SK-N-SH (cell line): Measurements from ENCODE around the gene RASGRP2. TPM values are rescaled to one million over a fixed set of nuclear protein-coding genes. Genes with fewer than 3 reads are reported as not detected.

Experiments
- CTCF ChIA-PET: fragments of 300-600, 350-600 bp; formaldehyde crosslinking; extraction: SDS; loops from one replicate; lab custom pipeline; 2021; lab: Yijun Ruan, JAX
- POLR2A ChIA-PET: fragments of 350-600 bp; sonication (Branson Sonifier 250); formaldehyde crosslinking; extraction: SDS; loops from one replicate; lab custom pipeline; 2020; ENCODE audit warnings: antibody characterized with exemption, inconsistent platforms; lab: Yijun Ruan, JAX
- DNase-seq: peaks from one replicate; pipeline ENCODE4 v3.0.0; 2012
- H2AFZ ChIP-seq: fragments of 200-600 bp; sonication (generic); 2 replicates; pipeline ENCODE4 v1.8.1; 2016; ENCODE audit warnings: antibody characterized with exemption, mild to moderate bottlenecking, low read depth
- H3F3A ChIP-seq: fragments of 200-600 bp; sonication (generic); replicated peaks from 2 replicates; pipeline ENCODE3; 2016; ENCODE audit warnings: antibody characterized with exemption, mild to moderate bottlenecking; ENCODE audit not compliant: insufficient read depth
- H3K27ac ChIP-seq, 2 experiments: fragments of 200-500 bp in 1 of 2; fragments of 200-600 bp in 1 of 2; sonication (Bioruptor generic) in 1 of 2; sonication (generic), shearing (Covaris generic) in 1 of 2; 2 replicates each; pipeline versions ENCODE4 v1.5.1 to v1.6.1; 2014 to 2016; ENCODE audit warnings: low read depth in 2 of 2, inconsistent platforms in 1 of 2, low read length in 1 of 2, mild to moderate bottlenecking in 1 of 2, mixed read lengths in 1 of 2
- H3K27me3 ChIP-seq: fragments of 200-600 bp; sonication (generic), shearing (Covaris generic); 2 replicates; pipeline ENCODE4 v1.6.1; 2016; ENCODE audit warnings: mixed run types; ENCODE audit not compliant: insufficient read depth
- H3K36me3 ChIP-seq, 2 experiments: fragments of 200-500 bp in 1 of 2; fragments of 200-600 bp in 1 of 2; sonication (Bioruptor generic) in 1 of 2; sonication (generic) in 1 of 2; replicated peaks in 1 of 2; 2 replicates each; pipeline versions ENCODE3 to v1.5.1; 2014 to 2016; ENCODE audit warnings: low read length in 1 of 2, mild to moderate bottlenecking in 1 of 2; ENCODE audit not compliant: insufficient read depth in 2 of 2, control insufficient read depth in 1 of 2
- H3K4me1 ChIP-seq, 2 experiments: fragments of 200-500 bp in 1 of 2; fragments of 200-600 bp in 1 of 2; sonication (Bioruptor generic) in 1 of 2; sonication (generic), shearing (Covaris generic) in 1 of 2; 2 replicates each; pipeline versions ENCODE4 v1.5.1 to v1.6.1; 2014 to 2016; ENCODE audit warnings: low read depth in 1 of 2, low read length in 1 of 2, mixed run types in 1 of 2; ENCODE audit not compliant: insufficient read depth in 2 of 2, control insufficient read depth in 1 of 2
- H3K4me2 ChIP-seq: fragments of 200-600 bp; sonication (generic), shearing (Covaris generic); 2 replicates; pipeline ENCODE4 v1.6.1; 2017; ENCODE audit warnings: mixed run types
- H3K4me3 ChIP-seq, 2 experiments: fragments of 200-500 bp in 1 of 2; fragments of 200-600 bp in 1 of 2; sonication (Bioruptor generic) in 1 of 2; sonication (generic), shearing (Covaris generic) in 1 of 2; 2 replicates each; pipeline versions ENCODE4 v1.5.1 to v1.8.1; 2014 to 2016; ENCODE audit warnings: low read depth in 2 of 2, inconsistent platforms in 1 of 2, low read length in 1 of 2, mild to moderate bottlenecking in 1 of 2, mixed read lengths in 1 of 2, moderate library complexity in 1 of 2
- H3K79me2 ChIP-seq: fragments of 200-600 bp; sonication (generic); 2 replicates; pipeline ENCODE4 v1.8.1; 2017; ENCODE audit warnings: mild to moderate bottlenecking; ENCODE audit not compliant: insufficient read depth
- H3K9ac ChIP-seq: fragments of 200-600 bp; sonication (generic); 2 replicates; pipeline ENCODE4 v1.6.1; 2017; ENCODE audit warnings: mixed run types
- H3K9me2 ChIP-seq: fragments of 200-600 bp; sonication (generic); 2 replicates; pipeline ENCODE4 v1.6.1; 2017; ENCODE audit warnings: mixed run types
- H3K9me3 ChIP-seq: fragments of 200-600 bp; sonication (generic); 2 replicates; pipeline ENCODE4 v1.6.1; 2017; ENCODE audit warnings: mixed run types, mild to moderate bottlenecking, moderate library complexity
- H4K20me1 ChIP-seq: fragments of 200-600 bp; sonication (generic); 2 replicates; pipeline ENCODE4 v1.6.1; 2017; ENCODE audit warnings: mild to moderate bottlenecking, mixed run types; ENCODE audit not compliant: insufficient read depth
- CHD2 ChIP-seq: fragments of 150-350 bp; IDR thresholded peaks from 2 replicates; pipeline ENCODE4 v1.6.1; 2018; ENCODE audit warnings: low read length; ENCODE audit not compliant: partially characterized antibody
- CTCF ChIP-seq: fragments of 200-600 bp; sonication (generic); IDR thresholded peaks from 2 replicates; pipeline ENCODE4 v1.6.1; 2017; ENCODE audit warnings: antibody characterized with exemption, mild to moderate bottlenecking, moderate library complexity
- ELF1 ChIP-seq: IDR thresholded peaks from 2 replicates; pipeline ENCODE4 v1.4.0; 2012
- EP300 ChIP-seq, 2 experiments: IDR thresholded peaks; 2 replicates each; pipeline versions ENCODE4 v1.4.0 to v1.6.1; 2012; ENCODE audit warnings: borderline replicate concordance in 1 of 2, low read depth in 1 of 2, low read length in 1 of 2
- EZH2phosphoT487 ChIP-seq: fragments of 200-600 bp; sonication (generic); IDR thresholded peaks from 2 replicates; pipeline ENCODE4 v1.6.1; 2017; ENCODE audit warnings: low read depth, mixed run types, mild to moderate bottlenecking, antibody characterized with exemption, moderate library complexity, borderline replicate concordance
- FOSL2 ChIP-seq: IDR thresholded peaks from 2 replicates; pipeline ENCODE4 v1.4.0; 2012; ENCODE audit warnings: low read depth, mild to moderate bottlenecking, moderate library complexity, borderline replicate concordance
- FOXJ3 ChIP-seq: sonication (generic); formaldehyde crosslinking; IDR thresholded peaks from 2 replicates; pipeline ENCODE4 v1.5.1; 2020; ENCODE audit warnings: mild to moderate bottlenecking, missing genetic modification reagents
- GABPA ChIP-seq: IDR thresholded peaks from 2 replicates; pipeline ENCODE4 v1.4.0; 2012; ENCODE audit warnings: low read depth, mild to moderate bottlenecking
- MAX ChIP-seq: IDR thresholded peaks from 2 replicates; pipeline ENCODE4 v1.4.0; 2012; ENCODE audit warnings: low read depth
- MEF2A ChIP-seq: IDR thresholded peaks from 2 replicates; pipeline ENCODE4 v1.4.0; 2012; ENCODE audit warnings: low read depth, borderline replicate concordance
- MXI1 ChIP-seq: IDR thresholded peaks from 2 replicates; pipeline ENCODE4 v1.6.1; 2012; ENCODE audit warnings: mild to moderate bottlenecking, low read depth, low read length, improper control_type of control experiment
- NRF1 ChIP-seq: IDR thresholded peaks from 2 replicates; pipeline ENCODE4 v1.6.1; 2012; ENCODE audit warnings: low read depth, mild to moderate bottlenecking, low read length
- POLR2AphosphoS5 ChIP-seq: IDR thresholded peaks from 2 replicates; pipeline ENCODE4 v1.6.1; 2012; ENCODE audit warnings: low read depth, low read length
- REST ChIP-seq: IDR thresholded peaks from 2 replicates; pipeline ENCODE4 v1.6.1; 2012; ENCODE audit warnings: mild to moderate bottlenecking, low read depth, low read length, moderate library complexity
- RXRA ChIP-seq: IDR thresholded peaks from 2 replicates; pipeline ENCODE4 v1.4.0; 2012; ENCODE audit warnings: low read depth, mild to moderate bottlenecking, borderline replicate concordance
- SMC3 ChIP-seq: IDR thresholded peaks from 2 replicates; pipeline ENCODE4 v1.6.1; 2012; ENCODE audit warnings: low read depth, low read length, improper control_type of control experiment
- TAF1 ChIP-seq: IDR thresholded peaks from 2 replicates; pipeline ENCODE4 v1.6.1; 2012; ENCODE audit warnings: low read depth, mild to moderate bottlenecking, low read length, moderate library complexity, borderline replicate concordance
- TEAD4 ChIP-seq: IDR thresholded peaks from 2 replicates; pipeline ENCODE4 v1.4.0; 2012; ENCODE audit warnings: mild to moderate bottlenecking, borderline replicate concordance; ENCODE audit not compliant: insufficient read depth
- WGBS: methylation state at CpG from one replicate; pipeline ENCODE4 v1.1.6; 2017; ENCODE audit warnings: low lambda C conversion rate; 5-methylcytosine and 5-hydroxymethylcytosine counted together
- polyA plus RNA-seq, 3 experiments: library from polyadenylated mRNA; depleted of rRNA; stranded (reverse); fragments of >200 nt; gene quantifications; 2 replicates each; pipeline ENCODE4 v1.2.3, GENCODE V29; 2012

The RASGRP2 gene
- polyA plus RNA-seq, 1 of the 3 experiments (the other 2 are of a cell fraction): 1.6 TPM

GRCh38 chr11:64724863-64725532, 18.9 kb downstream of the RASGRP2 start:
- no peak overlapping the region for H3K4me3 ChIP-seq
- TF ChIP-seq MEF2A (no peak), RXRA (no peak), CTCF (no peak), TAF1 (no peak), FOXJ3 (CRISPR knock-in tag) (no peak), SMC3 (no peak), MAX (no peak), REST (no peak), FOSL2 (no peak), ELF1 (no peak), GABPA (no peak), EZH2phosphoT487 (no peak), POLR2AphosphoS5 (no peak), TEAD4 (no peak), CHD2 (no peak), EP300 (IDR thresholded peaks at IDR 0.05; ENCODE audit: borderline replicate concordance in 1 of 2, low read depth in 1 of 2, low read length in 1 of 2) (no peak), NRF1 (no peak), MXI1 (no peak)
- no peaks in the 10 kb centered on the region; the same call in 1 of the 2 replicates for H3K27me3 ChIP-seq
- ChIA-PET POLR2A (no interaction called here), CTCF (interaction anchor here (0.9 to 2.6 kb wide), 5 partner anchors 11 to 73 kb away, joined by 3 to 17 read pairs (median 5); no protein-coding TSS in a partner anchor)
- no peak overlapping the region for H2AFZ ChIP-seq
- 91% methylated on average over 5 of the region's 7 CpGs for WGBS
- H3K27ac ChIP-seq: no peak overlapping the region
- no peak for DNase-seq
- H3K4me2 ChIP-seq: no peak overlapping the region
- no peaks in the 10 kb centered on the region for H3K9me2 ChIP-seq
- no peaks in the 10 kb centered on the region for H3K79me2 ChIP-seq
- H3K36me3 ChIP-seq: no peaks in the 10 kb centered on the region
- no peaks in the 10 kb centered on the region for H4K20me1 ChIP-seq
- no peaks in the 10 kb centered on the region for H3K9me3 ChIP-seq
- H3K9ac ChIP-seq: no peak overlapping the region
- peaks cover 0 to 37% of the 10 kb centered on the region in 2 experiments; a peak in 1 of 4 replicates for H3K4me1 ChIP-seq
- H3F3A ChIP-seq: no peaks in the 10 kb centered on the region
